Ishikawa (cell line): ENCODE data around the gene CYP2U1.

ENCODE experiments used
- CEBPB ChIP-seq: IDR thresholded peaks from 2 replicates; pipeline ENCODE4 v1.6.1; 2012
- CREB1 ChIP-seq: IDR thresholded peaks from 2 replicates; pipeline ENCODE4 v1.6.1; 2012; ENCODE audit warnings: low read depth
- EGR1 ChIP-seq: IDR thresholded peaks from 2 replicates; pipeline ENCODE4 v1.6.1; 2012
- EP300 ChIP-seq: IDR thresholded peaks from 2 replicates; pipeline ENCODE4 v1.6.1; 2012; ENCODE audit warnings: borderline replicate concordance
- FOXM1 ChIP-seq: IDR thresholded peaks from 2 replicates; pipeline ENCODE4 v1.6.1; 2012; ENCODE audit warnings: low read depth, borderline replicate concordance
- MAX ChIP-seq: IDR thresholded peaks from 2 replicates; pipeline ENCODE4 v1.6.1; 2012
- NFIC ChIP-seq: IDR thresholded peaks from 2 replicates; pipeline ENCODE4 v1.6.1; 2012
- RAD21 ChIP-seq: IDR thresholded peaks from 2 replicates; pipeline ENCODE4 v1.6.1; 2012; ENCODE audit warnings: low read depth
- REST ChIP-seq: IDR thresholded peaks from 2 replicates; pipeline ENCODE4 v1.6.1; 2012; ENCODE audit warnings: low read depth, mild to moderate bottlenecking
- TAF1 ChIP-seq: IDR thresholded peaks from 2 replicates; pipeline ENCODE4 v1.6.1; 2012; ENCODE audit warnings: low read depth, mild to moderate bottlenecking
- TCF12 ChIP-seq: IDR thresholded peaks from 2 replicates; pipeline ENCODE4 v1.6.1; 2012; ENCODE audit warnings: low read depth
- TEAD4 ChIP-seq: IDR thresholded peaks from 2 replicates; pipeline ENCODE4 v1.6.1; 2012
- USF1 ChIP-seq: IDR thresholded peaks from 2 replicates; pipeline ENCODE4 v1.6.1; 2012
- YY1 ChIP-seq: IDR thresholded peaks from 2 replicates; pipeline ENCODE4 v1.6.1; 2012; ENCODE audit warnings: low read depth
- ZBTB7A ChIP-seq: IDR thresholded peaks from 2 replicates; pipeline ENCODE4 v1.6.1; 2012; ENCODE audit warnings: low read depth

CYP2U1 gene

GRCh38 chr4:107915220-107915619, 16.1 kb upstream of the CYP2U1 start:
- TF ChIP-seq CEBPB (no peak), TAF1 (no peak), MAX (no peak), FOXM1 (no peak), RAD21 (no peak), USF1 (no peak), NFIC (no peak), TEAD4 (no peak), TCF12 (no peak), EGR1 (no peak), CREB1 (no peak), EP300 (no peak), REST (no peak), YY1 (no peak)

- TF ChIP-seq USF1 (no peak), TAF1 (no peak), CREB1 (no peak), MAX (no peak), EGR1 (no peak), RAD21 (no peak), REST (no peak), NFIC (no peak), TEAD4 (no peak), FOXM1 (no peak), YY1 (no peak)
Measured at GRCh38 chr4:107916623-107917022, 14.7 kb upstream of the CYP2U1 start.

- no peak for TF ChIP-seq REST
- TF ChIP-seq CREB1, result no peak
- TF ChIP-seq USF1, result no peak
- no peak for TF ChIP-seq EGR1
- TF ChIP-seq TEAD4, result no peak
- no peak for TF ChIP-seq ZBTB7A
- no peak for TF ChIP-seq FOXM1
- TF ChIP-seq NFIC, result no peak
- TF ChIP-seq MAX, result no peak
- TF ChIP-seq TAF1, result no peak
- no peak for TF ChIP-seq TCF12
- TF ChIP-seq EP300, result no peak
- TF ChIP-seq CEBPB, result no peak
Measured at GRCh38 chr4:107917500-107917899, 13.8 kb upstream of the CYP2U1 start.
